MM.1S (cell line): Measurements from ENCODE around the gene NAALADL2.

Experiments used
- EZH2 ChIP-seq: fragments of 300-600 bp; sonication (generic); optimal IDR thresholded peaks from 2 replicates; pipeline ENCODE3; 2017; ENCODE audit warnings: low read depth, mild to moderate bottlenecking, antibody characterized with exemption, low read length, mixed read lengths
- EZH2phosphoT487 ChIP-seq: fragments of 300-600 bp; sonication (generic); IDR thresholded peaks from 2 replicates; pipeline ENCODE4 v1.6.1; 2018; ENCODE audit warnings: antibody characterized with exemption, low read length
- TF ChIP-seq, protein P1 (sequence below): fragments of 300-600 bp; sonication (generic); IDR thresholded peaks from 2 replicates; pipeline ENCODE4 v1.5.1; 2016; ENCODE audit warnings: antibody characterized with exemption, low read length, mixed read lengths

DNA sequence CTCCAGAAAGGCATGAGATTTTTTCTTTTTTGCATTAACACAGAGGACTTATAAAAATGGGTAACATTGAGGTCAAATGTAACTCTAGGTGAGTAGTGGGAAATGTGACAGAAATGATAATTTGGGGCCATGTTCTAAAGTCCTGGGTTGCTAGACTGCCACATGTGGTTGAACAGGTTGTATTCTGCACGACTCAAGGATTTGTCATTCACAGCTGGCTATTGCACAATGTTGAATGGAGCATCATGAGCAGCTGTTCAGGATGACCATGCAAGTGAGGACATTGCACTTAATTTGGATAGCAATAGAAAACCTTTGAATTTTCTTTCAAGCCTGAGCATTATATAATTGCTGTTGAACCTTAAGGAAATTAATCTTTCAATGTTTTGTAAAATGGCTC lies 396.6 kb downstream of the NAALADL2 start:
- TF ChIP-seq EZH2 = no peak
- TF ChIP-seq, protein P1, sequence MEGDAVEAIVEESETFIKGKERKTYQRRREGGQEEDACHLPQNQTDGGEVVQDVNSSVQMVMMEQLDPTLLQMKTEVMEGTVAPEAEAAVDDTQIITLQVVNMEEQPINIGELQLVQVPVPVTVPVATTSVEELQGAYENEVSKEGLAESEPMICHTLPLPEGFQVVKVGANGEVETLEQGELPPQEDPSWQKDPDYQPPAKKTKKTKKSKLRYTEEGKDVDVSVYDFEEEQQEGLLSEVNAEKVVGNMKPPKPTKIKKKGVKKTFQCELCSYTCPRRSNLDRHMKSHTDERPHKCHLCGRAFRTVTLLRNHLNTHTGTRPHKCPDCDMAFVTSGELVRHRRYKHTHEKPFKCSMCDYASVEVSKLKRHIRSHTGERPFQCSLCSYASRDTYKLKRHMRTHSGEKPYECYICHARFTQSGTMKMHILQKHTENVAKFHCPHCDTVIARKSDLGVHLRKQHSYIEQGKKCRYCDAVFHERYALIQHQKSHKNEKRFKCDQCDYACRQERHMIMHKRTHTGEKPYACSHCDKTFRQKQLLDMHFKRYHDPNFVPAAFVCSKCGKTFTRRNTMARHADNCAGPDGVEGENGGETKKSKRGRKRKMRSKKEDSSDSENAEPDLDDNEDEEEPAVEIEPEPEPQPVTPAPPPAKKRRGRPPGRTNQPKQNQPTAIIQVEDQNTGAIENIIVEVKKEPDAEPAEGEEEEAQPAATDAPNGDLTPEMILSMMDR = no peak
- TF ChIP-seq EZH2phosphoT487 = no peak
